H1 (cell line): ENCODE data around the gene RAD51B. TPM values are rescaled to one million over a fixed set of nuclear protein-coding genes. Genes with fewer than 3 reads are reported as not detected.

ENCODE experiments used
- ATF3 ChIP-seq: IDR thresholded peaks from 2 replicates; pipeline ENCODE4 v1.6.1; 2011; ENCODE audit warnings: low read depth, mild to moderate bottlenecking, low read length; ENCODE audit not compliant: insufficient read depth
- EP300 ChIP-seq, 2 experiments: IDR thresholded peaks; 1 replicate in 1 of 2; 2 replicates in 1 of 2; pipeline ENCODE4 v1.6.1; 2011 to 2012; ENCODE audit warnings: low read depth in 2 of 2, low read length in 2 of 2, mild to moderate bottlenecking in 2 of 2, borderline replicate concordance in 1 of 2, inconsistent platforms in 1 of 2, moderate library complexity in 1 of 2
- MAX ChIP-seq: IDR thresholded peaks from 2 replicates; pipeline ENCODE4 v1.6.1; 2012; ENCODE audit warnings: inconsistent platforms
- polyA plus RNA-seq, 7 experiments: library from polyadenylated mRNA; depleted of rRNA in 3 of 7; stranded (reverse) in 5 of 7; unstranded in 2 of 7; fragments of >200 nt in 5 of 7; fragments of 200-250 nt in 2 of 7; gene quantifications; 1 replicate in 5 of 7; 2 replicates in 1 of 7; 4 replicates in 1 of 7; pipeline versions ENCODE4 v1.2.1 to v1.2.3, GENCODE V29; 2011 to 2013; ENCODE audit warnings: missing spikeins in 2 of 7, mixed read lengths in 2 of 7
- total RNA-seq: library from RNA; stranded (reverse); fragmentation: NEBNext Ultra II Directional; extraction: Animal tissue kit (Norgen Biotek cat#: 25700); gene quantifications from 2 replicates; pipeline ENCODE4 v1.2.1, GENCODE V29; 2021

Gene RAD51B
- total and polyA plus RNA-seq, 2 of the 8 experiments (the other 6 are each of a cell fraction or from before 2014, with no cell fraction given): 3.9 to 14.9 TPM

GRCh38 chr14:68598621-68599447 lies 779.3 kb downstream of the RAD51B start (continued):
- no peak for TF ChIP-seq EP300 (IDR thresholded peaks at IDR 0.05; ENCODE audit: borderline replicate concordance in 1 of 2, low read depth in 2 of 2, low read length in 2 of 2)
- no peak for TF ChIP-seq MAX
- no peak for TF ChIP-seq ATF3
- TF ChIP-seq, all 59 proteins: peak for 0
